ENCODE data around the gene FADS2.

The FADS2 gene

DNA sequence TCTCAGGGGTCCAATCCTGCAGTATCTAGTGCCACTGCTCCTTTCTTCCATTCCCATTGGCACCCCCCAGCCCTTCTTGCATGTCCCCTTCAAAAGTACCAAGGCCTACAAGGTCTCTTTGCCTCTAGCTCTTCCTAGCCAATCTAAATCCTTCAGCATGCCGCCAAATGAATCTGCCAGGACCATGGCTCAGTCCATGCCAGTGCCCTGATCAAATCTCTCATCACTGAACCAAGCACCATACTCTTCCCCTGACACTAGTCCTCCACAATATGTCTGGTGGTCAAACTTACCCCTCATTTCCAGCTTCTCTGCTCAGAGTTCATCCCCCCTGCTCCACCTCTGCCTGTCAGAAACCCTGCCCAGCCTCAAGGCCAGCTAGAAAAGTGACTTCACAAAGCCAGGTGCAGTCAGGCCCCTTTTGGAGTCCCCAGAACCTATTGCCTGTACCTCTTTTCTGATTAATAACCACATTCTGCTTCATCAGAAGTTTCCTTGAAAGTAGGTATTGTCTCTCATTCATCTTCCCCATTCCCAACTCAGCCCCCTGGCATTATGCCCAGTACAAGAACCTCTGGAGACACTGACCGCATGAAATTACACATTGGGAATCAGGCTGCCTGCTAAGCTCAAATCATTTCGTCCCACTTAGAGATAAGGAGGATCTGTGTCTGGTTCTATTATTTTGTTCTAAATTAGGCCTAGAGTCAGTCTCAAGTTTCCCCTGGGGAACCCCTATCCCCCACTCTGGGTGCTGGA lies 24.0 kb upstream of the FADS2 start:
- TF ChIP-seq ZNF70 (CRISPR knock-in tag; IDR thresholded peaks at IDR 0.05) (no peak), ZNF565 (CRISPR knock-in tag; conservative IDR thresholded peaks at IDR 0.05; ENCODE audit: low read depth) (no peak), CSDC2 (CRISPR knock-in tag; IDR thresholded peaks at IDR 0.05) (no peak), RARB (CRISPR knock-in tag; IDR thresholded peaks at IDR 0.05) (no peak), ZC3H10 (CRISPR knock-in tag; IDR thresholded peaks at IDR 0.05) (no peak), PPARA (CRISPR knock-in tag; IDR thresholded peaks at IDR 0.05; ENCODE audit: borderline replicate concordance) (no peak), ESRRG (CRISPR knock-in tag; IDR thresholded peaks at IDR 0.05) (no peak), ZFP3 (CRISPR knock-in tag; IDR thresholded peaks at IDR 0.05) (no peak)
- TF ChIP-seq, protein P1, sequence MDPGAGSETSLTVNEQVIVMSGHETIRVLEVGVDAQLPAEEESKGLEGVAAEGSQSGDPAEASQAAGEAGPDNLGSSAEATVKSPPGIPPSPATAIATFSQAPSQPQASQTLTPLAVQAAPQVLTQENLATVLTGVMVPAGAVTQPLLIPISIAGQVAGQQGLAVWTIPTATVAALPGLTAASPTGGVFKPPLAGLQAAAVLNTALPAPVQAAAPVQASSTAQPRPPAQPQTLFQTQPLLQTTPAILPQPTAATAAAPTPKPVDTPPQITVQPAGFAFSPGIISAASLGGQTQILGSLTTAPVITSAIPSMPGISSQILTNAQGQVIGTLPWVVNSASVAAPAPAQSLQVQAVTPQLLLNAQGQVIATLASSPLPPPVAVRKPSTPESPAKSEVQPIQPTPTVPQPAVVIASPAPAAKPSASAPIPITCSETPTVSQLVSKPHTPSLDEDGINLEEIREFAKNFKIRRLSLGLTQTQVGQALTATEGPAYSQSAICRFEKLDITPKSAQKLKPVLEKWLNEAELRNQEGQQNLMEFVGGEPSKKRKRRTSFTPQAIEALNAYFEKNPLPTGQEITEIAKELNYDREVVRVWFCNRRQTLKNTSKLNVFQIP (CRISPR knock-in tag; IDR thresholded peaks at IDR 0.05; ENCODE audit: borderline replicate concordance, low read depth): no peak
- TF ChIP-seq, protein P2, sequence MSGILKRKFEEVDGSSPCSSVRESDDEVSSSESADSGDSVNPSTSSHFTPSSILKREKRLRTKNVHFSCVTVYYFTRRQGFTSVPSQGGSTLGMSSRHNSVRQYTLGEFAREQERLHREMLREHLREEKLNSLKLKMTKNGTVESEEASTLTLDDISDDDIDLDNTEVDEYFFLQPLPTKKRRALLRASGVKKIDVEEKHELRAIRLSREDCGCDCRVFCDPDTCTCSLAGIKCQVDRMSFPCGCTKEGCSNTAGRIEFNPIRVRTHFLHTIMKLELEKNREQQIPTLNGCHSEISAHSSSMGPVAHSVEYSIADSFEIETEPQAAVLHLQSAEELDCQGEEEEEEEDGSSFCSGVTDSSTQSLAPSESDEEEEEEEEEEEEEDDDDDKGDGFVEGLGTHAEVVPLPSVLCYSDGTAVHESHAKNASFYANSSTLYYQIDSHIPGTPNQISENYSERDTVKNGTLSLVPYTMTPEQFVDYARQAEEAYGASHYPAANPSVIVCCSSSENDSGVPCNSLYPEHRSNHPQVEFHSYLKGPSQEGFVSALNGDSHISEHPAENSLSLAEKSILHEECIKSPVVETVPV (CRISPR knock-in tag; IDR thresholded peaks at IDR 0.05): no peak
- TF ChIP-seq, protein P3, sequence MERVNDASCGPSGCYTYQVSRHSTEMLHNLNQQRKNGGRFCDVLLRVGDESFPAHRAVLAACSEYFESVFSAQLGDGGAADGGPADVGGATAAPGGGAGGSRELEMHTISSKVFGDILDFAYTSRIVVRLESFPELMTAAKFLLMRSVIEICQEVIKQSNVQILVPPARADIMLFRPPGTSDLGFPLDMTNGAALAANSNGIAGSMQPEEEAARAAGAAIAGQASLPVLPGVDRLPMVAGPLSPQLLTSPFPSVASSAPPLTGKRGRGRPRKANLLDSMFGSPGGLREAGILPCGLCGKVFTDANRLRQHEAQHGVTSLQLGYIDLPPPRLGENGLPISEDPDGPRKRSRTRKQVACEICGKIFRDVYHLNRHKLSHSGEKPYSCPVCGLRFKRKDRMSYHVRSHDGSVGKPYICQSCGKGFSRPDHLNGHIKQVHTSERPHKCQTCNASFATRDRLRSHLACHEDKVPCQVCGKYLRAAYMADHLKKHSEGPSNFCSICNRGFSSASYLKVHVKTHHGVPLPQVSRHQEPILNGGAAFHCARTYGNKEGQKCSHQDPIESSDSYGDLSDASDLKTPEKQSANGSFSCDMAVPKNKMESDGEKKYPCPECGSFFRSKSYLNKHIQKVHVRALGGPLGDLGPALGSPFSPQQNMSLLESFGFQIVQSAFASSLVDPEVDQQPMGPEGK (CRISPR knock-in tag; IDR thresholded peaks at IDR 0.05; ENCODE audit: borderline replicate concordance): no peak
- ATAC-seq: no peak

DNA sequence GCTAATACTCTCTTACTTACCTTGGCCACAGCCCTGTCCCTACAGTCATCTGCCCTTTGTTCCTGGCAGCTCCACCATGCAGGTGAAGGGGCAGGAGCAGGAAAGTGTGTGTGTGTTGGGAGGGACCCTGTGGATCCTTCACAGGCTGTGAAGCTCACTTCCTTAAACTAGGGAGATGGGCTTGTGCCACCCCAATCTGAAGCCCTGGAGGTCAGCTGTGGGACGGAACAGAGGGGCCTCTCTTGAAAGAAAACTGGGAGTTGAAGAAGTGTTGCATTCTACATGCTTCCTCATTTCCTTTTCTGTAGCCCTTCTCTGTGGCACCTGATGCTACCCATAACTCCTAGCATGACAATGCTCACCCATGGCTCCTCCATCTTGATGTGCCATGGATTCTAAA lies 23.0 kb upstream of the FADS2 start:
- TF ChIP-seq ZFP30 (CRISPR knock-in tag; IDR thresholded peaks at IDR 0.05): no peak
- TF ChIP-seq ZC3H10 (CRISPR knock-in tag; IDR thresholded peaks at IDR 0.05): no peak
- TF ChIP-seq OSR1 (CRISPR knock-in tag; IDR thresholded peaks at IDR 0.05): no peak
- TF ChIP-seq, protein P2 (CRISPR knock-in tag; IDR thresholded peaks at IDR 0.05): no peak
- TF ChIP-seq, protein P3 (CRISPR knock-in tag; IDR thresholded peaks at IDR 0.05; ENCODE audit: borderline replicate concordance): no peak
- TF ChIP-seq, protein P4, sequence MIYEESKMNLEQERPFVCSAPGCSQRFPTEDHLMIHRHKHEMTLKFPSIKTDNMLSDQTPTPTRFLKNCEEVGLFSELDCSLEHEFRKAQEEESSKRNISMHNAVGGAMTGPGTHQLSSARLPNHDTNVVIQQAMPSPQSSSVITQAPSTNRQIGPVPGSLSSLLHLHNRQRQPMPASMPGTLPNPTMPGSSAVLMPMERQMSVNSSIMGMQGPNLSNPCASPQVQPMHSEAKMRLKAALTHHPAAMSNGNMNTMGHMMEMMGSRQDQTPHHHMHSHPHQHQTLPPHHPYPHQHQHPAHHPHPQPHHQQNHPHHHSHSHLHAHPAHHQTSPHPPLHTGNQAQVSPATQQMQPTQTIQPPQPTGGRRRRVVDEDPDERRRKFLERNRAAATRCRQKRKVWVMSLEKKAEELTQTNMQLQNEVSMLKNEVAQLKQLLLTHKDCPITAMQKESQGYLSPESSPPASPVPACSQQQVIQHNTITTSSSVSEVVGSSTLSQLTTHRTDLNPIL (CRISPR knock-in tag; IDR thresholded peaks at IDR 0.05; ENCODE audit: low read depth): no peak
- no peak for TF ChIP-seq ARNTL (CRISPR knock-in tag; IDR thresholded peaks at IDR 0.05; ENCODE audit: borderline replicate concordance, low read depth)
- TF ChIP-seq RARB (CRISPR knock-in tag; IDR thresholded peaks at IDR 0.05): no peak
- TF ChIP-seq ZNF565 (CRISPR knock-in tag; conservative IDR thresholded peaks at IDR 0.05; ENCODE audit: low read depth): no peak
- TF ChIP-seq ZNF8 (CRISPR knock-in tag; IDR thresholded peaks at IDR 0.05): no peak
- ATAC-seq: no peak

DNA sequence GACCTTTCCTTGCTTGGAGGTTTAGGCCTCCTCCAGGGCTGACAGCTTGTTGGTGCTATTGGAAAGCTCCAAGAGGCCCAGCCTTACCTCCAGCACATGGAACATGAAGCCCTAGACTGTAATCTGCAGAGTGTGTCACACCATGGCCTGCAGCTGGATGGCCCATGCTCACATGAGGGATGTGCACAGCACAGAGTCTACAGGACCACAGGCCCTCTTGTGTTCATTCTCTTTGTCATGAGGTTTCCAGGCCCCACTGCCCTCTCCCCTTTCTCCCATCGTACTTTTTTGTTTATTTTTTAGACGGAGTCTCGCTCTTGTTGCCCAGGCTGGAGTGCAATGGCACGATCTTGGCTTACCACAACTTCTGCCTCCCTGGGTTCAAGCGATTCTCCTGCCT lies 21.3 kb upstream of the FADS2 start:
- no peak for ATAC-seq
- TF ChIP-seq ZNF8 (CRISPR knock-in tag; IDR thresholded peaks at IDR 0.05) (no peak), ESRRG (CRISPR knock-in tag; IDR thresholded peaks at IDR 0.05) (no peak), TOX (CRISPR knock-in tag; IDR thresholded peaks at IDR 0.05; ENCODE audit: borderline replicate concordance) (no peak), ZC3H10 (CRISPR knock-in tag; IDR thresholded peaks at IDR 0.05) (no peak), ISL1 (CRISPR knock-in tag; IDR thresholded peaks at IDR 0.05) (no peak), SNAI2 (CRISPR knock-in tag; IDR thresholded peaks at IDR 0.05) (no peak), ZFP3 (CRISPR knock-in tag; IDR thresholded peaks at IDR 0.05) (no peak), ARNTL (CRISPR knock-in tag; IDR thresholded peaks at IDR 0.05; ENCODE audit: borderline replicate concordance, low read depth) (no peak), BACH2 (CRISPR knock-in tag; IDR thresholded peaks at IDR 0.05; ENCODE audit: borderline replicate concordance) (no peak)
- TF ChIP-seq, protein P2 (CRISPR knock-in tag; IDR thresholded peaks at IDR 0.05): no peak
